GM21619 (cell line): ENCODE data around the gene NEURL3.

Source experiments
- ATAC-seq: cut with Tn5 transposase; IDR thresholded peaks from one replicate; pipeline ENCODE4 v1.9.1; 2021; ENCODE audit not compliant: unreplicated experiment

NEURL3 gene

DNA sequence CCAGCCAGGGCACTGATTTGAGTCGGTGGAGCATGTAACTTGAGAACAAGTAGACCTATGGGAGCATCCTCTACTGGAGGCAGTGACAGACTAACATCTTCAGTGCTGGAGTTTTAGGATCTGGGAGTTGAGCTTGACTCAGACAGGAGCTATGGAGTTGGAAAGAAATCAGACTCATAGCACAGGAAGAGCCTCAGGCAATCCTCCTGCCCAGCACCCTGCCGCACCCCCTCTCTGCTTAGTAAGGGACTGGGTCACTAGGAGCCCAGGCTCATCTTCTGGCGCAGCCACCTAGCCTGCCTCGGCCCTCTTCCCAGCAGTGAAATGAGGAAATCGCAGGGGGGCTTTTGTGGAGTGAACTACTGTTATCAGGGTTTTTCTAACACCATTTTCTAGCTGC lies 35.0 kb upstream of the NEURL3 start:
- ATAC-seq: no peak

DNA sequence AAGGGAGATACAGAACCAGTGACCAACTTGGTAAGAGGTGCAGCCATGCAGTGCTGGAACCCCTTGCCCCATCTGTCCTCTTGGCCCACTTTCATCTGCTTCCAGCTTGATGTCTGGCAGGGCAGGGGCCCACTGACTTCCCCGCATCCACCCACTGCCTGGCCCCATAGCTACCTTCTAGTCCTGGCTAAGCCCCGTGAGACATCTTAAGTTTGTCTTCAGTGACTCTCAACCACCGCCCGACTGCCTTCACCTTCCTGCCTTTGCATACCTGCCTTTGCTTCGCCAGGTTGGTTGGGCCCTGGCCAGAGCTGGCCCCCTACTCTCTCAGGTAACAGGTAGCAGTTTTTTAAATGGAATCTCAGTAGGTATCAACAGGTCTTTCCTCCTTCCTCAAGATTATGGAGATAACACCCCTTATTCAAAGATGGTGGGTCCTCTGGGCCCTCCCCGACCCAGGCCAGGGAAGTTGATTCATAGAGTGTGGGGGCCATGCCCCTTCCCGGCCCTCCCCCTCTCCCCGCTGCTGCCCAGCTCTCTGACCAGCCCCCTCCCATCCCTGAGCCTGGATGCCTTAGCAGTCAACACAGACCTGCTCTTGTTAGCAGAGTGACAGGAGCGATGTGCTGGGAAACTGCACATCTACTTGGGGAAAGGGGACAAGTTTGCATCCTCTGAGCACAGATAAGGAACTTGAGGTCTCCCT lies 34.2 kb upstream of the NEURL3 start:
- ATAC-seq: no peak

DNA sequence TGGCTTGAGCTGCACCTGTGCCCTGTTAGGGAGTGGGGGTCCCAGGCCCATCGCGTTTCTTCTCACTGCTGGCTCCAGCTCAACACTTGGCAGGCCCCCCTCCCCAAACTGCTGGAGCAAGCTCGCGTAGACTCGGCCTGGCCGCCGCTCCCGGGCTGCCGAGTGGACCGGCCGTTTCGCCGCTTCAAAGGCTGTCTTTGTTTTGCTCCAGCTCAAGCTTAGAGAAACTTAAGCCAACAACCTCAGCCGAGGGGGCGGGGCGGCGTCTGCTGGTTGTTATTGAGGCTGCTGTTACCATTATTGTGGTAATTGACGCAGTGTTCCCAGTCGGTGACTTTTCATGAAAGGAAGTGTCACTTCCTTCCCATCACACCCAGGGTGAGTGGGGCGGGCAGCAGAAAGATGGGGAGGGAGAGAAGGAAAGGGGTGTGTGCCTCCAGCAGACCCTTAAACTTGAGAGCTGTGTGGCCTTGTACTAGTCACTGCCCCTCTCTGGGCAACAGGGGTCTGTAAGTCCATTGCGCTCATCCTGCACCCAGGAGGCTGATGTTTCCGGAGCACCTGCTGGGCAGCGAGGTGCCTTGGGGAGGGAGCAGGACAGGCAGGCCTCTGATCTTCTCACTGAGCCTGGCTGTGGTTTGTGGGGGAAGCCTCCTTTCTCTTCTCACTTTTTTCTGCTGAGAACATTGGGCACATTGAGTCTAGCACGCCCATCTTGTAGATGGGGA lies 33.5 kb upstream of the NEURL3 start:
- no peak for ATAC-seq

DNA sequence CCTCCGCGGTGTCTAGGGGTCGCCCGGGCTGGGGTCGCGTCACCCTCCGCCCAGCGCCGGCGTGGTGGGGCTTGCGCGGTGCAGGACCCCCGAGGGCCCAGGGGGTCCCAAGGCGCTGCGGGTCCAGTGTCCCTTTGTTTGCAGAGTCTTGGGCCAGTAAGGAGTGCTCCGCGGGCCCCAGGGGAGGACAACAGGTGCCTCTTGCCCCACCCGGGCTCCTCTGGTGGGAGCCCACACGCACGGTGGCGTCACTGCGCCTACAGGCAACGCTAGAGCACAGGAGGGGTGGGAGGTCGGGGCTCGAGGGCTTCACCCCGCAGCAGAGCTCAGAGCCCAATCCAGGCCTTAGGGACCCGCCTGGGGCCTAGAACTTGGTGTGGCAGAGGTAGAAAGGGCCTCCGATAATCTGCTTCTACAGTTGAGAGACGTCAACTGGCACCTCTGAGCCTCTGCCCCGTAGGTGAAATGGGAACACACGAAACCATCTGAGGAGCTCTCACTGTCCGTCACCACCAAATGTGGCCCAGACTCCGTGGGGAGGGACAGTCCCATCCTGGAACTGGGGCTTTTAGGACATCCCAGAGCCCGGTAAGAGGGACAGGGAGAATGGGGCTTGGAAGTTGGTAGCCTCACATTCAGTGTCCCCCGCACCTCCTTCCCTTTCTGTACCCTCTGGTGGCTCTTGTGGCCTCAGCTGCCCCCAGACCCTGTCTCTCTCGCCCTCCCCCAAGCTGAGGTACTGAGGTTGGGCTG lies 32.8 kb upstream of the NEURL3 start:
- no peak for ATAC-seq

DNA sequence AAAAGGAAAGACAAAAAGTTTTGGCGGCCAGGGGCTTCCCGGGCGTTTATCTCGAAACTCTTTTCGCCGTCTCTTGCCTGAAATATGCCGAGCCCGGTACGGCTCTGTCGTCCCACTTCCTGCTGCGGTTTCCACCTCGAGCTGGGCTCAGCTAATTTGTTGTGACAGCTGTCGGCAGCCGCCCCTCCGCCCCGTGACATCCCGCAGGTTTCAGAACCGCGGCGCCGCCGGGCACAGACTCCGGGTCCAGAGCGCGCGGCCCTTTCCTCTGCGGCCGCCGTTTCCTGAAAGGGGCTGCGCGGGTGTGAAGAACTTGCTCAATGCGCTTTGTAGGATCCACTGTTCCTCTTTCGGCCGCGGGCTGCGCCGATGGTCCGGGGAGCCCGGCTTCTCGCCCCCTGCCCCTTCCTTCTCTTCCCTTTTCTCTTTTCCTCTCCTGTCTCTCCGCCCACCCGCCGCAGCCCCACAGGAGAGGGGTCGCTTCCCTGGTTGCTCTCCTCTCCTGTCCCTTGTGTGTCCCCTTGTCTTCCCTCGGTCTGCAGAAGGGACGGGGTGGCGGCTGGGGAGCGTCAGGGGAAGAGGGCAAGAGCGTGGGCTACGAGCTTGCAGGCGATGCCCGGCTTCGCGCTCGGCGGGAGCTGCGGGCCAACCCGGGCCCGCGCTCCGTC lies 32.0 kb upstream of the NEURL3 start:
- peak; percentile 56 for ATAC-seq

DNA sequence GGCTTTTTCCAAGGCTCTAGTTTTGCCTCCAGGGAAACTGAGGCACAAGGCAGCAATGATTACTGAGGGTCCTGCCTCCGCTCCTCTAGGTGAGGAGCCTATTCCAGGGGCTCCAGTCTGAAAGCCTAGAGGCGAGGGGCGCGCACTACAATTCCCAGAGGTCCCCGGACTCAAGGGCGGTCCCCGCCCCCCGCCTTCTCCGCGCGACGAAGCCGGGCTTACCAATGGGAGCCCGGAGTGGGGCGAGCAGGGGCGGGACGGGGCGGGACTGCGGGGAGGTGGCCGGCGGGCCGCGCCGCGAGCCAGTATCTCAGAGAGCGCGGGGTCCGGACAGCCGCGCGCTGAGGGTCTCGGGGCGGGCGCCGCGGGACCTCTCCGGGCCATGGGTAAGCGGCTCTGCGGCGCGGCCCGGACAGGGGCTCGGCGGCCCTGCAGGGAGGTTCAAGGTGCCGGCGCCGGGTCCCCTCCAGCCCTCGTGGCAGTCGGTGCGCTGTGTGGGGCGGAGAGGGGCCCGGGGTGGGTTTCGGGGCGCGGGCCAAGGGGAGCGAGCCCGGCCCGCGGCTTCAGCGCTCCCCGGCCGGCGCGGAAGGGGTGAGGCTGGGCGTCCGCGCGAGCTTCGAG lies 31.4 kb upstream of the NEURL3 start, which contains the start of gene ARID5A:
Gene ARID5A (plus strand): TSS at position 308 of the 621 bp plus-strand sequence. CDS start 75 bp downstream, at position 383.
- ATAC-seq: peak; percentile 38

DNA sequence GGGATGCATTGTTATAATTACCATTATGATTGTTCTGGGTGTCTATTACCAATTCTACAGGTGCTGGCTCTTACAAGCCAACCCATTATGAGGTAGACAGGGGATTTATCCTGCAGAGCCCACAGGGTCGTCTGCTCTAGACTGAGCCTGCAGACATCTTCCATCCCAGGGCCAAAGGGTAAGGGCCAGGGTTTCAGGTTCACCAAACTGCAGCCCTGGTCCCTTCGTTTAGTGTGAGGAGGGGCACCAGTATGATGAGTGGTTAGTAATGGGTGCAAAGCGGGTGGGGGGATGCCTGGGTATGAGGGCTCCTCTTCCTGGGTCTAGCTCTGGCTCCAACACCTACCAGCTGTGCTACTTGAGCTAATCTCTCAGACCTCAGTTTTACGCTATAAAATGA lies 30.2 kb upstream of the NEURL3 start:
- no peak for ATAC-seq

DNA sequence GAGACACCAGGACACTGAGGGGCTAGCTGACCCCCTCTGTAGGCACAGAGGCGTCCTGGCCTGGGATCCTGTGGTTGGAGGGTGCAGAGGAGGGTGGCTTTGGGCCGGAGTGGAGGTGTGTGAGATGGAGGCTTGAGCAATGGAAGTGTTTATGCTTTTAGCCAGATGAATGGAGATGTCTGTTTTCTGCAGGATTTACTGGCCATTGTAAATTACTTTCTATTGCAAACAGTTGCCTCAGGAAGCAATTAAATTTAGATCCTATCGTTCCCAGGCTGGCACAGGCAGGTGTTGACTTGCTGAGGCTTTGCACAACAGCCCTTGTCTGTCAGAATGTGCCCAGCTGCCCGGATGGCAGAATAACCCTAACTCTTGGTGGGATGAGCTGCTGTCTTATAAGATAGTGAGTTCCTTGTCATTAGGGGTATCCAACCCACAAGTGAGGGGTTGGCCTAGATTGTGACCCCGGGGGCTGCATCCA lies 29.6 kb upstream of the NEURL3 start:
- ATAC-seq: no peak

DNA sequence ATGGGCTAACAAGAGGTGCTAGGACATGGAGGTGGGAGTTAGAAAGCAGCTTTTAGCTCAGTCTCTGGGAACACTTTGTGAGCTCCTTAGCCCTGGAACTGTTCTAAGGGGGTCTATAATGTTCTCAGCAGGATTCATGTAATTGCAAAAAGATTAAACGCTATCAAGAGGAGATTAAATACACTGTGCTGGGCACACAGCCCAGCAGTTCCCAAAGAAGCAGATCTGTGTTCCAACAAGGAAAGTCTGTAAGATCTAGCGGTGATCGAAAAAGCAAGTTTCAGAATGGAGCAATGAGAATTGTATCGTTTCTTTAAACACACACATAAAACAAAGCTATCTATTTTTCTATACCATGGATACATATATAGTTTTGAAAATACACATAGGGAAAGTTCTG lies 29.0 kb upstream of the NEURL3 start:
- no peak for ATAC-seq

DNA sequence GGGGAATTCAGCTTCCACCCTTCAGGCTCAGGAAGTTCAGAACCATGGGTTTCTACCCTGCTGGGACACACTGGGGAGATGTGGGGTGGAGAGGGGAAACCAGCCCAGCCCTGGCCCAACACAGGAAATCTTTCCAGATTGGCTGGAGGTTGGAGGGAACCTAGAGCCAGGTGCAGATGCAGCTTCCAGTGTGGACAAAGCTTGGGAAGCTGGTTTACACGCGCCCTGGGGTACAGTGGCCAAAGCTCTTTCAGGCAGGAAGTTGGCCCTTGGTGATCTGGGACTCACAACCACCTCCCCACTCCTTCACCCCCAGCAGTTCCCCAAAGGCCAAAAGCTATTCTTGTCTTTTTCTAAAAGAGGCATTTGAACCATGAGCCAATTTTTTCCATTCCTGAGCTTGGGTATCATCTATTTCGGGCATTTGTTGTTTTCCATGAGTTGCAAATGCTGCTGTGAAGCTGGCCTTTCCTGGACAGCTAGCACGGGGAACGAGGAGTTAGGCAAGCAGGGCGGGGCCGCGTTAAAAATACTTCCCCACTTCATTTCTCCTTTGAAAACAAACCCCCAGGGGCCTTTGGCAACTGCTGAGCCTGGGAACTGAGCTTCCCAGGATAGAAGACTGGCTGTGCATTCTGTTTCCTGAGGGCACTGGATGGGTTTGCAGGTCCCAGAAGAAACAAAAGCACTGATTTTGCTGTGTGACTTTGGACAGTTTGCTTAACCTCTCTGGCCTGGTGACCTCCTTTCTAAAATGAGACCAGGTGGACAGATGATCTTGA lies 28.3 kb upstream of the NEURL3 start:
- no peak for ATAC-seq

DNA sequence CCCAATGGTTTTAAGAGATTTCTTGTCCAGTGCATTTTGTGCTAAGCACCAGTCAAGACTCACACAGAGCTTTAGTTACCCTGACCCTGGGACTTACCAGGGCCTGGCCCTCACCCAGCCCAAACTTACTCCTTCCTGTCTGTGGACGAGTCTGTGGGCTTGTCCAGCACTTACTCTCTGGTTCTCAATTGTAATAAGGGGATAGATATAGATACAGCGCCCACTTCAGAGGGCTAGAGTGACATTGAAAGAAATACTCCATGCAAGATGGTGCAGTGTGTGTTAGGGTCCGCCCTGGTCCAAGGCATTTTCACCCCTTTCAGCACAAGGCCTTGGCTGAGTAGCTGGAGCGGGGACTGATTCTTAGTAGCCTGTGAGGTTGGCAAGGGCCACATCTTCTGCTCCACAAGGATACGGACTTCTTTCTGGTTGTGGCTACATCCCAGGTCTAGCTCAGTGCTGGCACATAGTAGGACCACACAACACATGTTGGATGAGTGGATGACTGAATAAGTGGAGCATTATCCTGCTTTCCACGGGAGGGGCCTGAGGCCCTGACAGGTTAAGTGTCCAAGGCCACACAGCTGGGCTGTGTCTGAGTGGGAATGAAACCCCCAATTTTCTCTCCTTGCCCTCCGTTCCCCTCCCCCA lies 27.6 kb upstream of the NEURL3 start:
- ATAC-seq: no peak

DNA sequence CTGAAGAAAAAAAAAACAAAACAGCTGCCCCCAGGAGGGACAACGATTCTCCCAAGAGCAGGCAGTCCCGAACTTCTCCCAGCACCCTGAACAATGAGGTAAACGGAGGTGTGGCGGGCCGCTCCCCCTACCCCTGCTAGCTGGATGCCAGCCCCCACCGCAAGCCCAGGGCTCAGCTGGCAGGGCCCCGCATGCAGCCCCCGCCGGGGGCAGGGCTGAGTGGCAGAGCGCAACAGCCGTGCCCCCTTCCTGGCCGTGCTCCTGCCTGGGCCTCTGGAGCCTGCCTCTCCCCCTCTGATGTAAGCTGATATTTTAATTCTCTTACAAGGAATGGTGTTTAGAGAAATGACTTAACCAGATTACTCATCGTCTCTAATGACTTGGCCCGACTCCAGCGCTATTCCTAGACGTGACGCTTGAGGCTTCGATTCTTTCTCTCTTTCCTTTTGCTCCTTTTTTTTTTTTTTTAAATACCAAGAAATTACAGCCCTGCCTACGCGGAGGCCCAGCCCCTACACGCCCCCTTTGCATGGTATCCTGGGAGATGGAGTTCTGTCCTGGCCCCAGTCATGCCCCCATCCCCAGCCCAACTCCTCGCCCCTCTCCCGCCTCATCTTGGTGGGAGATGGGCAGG lies 26.8 kb upstream of the NEURL3 start:
- ATAC-seq: peak; percentile 24

DNA sequence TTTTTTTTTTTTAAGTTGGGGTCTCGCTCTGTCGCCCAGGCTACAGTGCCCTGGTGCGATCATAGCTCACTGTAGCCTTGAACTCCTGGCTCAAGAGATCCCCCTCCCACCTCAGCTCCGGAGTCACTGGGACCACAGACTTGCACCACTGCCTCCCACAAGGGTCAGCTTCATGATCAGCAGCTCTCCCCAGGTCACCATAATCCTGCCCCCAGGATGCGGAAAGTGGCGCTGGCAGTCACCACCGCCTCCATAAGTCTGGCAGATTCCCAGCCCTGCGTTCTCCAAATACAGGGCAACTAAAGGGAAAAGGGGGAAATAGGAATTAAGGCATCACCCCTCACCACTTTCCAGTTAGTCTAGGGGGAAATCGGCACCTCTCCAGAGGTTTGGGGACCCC lies 26.2 kb upstream of the NEURL3 start:
- no peak for ATAC-seq

DNA sequence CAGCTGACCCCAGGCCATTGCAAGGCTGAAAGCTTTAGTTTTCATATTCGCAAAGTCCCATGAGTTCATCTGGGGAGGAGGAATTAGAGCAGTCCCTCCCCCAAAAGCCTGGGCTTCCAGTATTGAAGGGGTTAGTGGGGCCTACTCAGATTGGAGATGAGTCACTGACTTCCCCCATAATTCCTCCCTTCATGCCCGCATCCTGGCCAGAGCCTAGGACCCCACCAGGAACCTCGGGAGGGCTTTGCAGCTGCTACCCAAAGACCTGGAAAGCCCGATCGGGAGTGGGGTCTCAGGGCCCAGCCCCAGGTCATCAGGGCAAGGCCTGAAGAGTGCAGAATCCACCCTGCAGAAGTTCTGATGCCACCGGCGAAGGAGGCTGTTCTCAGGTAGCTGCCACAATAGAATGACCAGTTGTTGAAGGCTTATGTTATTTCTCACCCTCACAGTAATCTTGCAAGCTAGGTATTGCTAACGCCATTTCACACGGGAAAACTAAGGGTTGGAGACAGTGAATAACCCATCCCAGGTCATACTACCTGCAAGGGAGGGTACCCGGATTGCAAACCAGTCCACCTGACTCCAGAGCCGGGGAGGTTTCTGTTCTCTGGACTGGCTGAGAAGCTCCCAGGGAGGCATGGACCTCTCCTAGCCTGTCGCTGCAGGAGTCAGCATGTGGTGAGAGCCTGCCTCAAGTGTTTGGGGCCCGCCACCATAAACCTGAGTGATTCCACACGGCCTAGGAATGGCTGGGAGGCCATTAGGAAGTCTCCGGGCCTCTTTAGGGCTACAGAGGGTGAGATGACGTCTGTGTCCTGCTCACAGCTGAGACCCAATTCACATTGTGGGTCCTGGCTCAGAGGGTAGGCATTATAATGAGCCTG lies 25.6 kb upstream of the NEURL3 start:
- no peak for ATAC-seq

DNA sequence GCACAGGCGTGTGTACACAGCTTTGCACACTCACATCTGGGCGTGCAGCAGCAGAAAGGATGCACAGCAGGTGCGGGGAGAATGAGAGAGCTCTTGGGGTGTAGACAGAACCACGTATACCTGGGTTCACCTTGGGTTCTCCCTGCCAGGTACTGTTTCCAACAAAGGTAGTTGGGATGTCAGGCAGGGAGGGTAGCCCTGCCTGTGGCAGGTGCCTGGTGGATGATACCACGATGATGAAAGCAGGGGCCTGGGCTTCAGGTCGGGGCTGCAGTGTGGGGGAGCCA lies 24.9 kb upstream of the NEURL3 start:
- no peak for ATAC-seq

DNA sequence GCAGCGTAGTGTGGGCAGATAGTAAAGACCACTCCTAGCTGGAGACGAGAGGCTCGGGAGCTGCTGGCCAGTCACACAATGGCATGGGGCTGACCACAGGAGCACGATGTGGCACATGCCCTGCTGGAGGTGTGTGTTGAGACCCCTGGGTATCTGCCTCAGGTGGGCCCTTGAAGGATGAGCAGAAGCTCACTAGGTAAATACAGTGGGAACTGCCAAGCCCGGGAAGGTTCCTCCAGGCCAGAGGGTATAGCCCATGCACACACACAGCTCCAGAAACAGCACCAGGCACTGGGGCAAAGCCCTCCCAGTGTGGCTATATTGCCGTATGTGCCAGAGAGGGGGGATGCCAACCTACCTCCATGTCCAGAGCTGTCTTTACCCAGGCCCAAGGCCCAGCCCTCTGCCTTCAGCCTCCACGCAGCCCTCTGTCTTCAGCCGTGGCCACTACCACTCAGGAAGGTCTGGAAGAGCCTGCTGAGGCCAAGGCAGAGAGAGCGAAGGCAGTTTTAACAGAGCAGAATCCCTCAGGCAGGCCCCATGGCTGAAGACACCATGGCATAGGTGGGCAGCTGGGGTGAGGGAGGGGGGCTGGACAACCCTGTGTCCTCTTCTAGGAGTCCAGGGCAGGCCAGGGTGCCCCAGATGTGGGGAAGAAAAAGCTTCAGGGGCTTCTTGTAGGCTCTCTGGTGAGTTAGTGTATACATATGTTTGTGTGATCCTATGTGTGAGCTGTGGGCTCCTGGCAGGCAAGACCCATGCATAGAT lies 24.4 kb upstream of the NEURL3 start:
- no peak for ATAC-seq

DNA sequence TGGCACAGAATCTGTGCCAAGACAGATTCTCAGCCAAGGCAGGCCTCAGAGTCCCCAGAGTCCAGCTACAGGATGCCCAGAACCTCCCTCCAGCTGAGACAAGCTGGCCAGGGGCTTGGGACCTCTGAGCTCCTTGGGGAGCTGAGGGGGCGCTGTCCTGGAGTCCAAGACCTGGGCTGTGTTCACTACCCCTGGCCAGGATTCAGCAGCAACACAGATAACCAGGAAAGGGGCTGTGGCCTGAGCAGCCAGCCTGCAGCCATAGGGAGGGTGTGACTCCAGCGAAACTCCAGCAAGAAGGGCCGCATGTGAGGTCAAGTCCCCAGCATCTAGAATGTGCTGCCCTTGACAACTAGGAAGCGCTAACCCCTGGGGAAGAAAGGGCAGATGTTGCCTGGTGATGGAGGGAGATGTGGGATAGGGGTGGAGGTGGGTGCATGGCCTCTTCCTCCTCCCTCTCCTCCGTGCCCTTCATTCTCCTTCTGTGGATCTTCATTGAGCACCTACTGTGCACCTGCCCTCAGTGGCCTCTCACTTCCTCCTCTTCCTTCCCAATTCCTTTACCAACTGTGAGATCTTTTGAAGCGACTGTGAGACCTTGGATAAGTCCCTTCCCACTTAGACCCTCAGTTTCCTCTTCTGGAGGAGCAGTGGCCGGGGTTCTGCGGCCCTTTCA lies 23.7 kb upstream of the NEURL3 start:
- no peak for ATAC-seq
